Thyroid gland (tissue), 4 donors: ENCODE data around the gene ASIC3. TPM values are rescaled to one million over a fixed set of nuclear protein-coding genes. Genes with fewer than 3 reads are reported as not detected.

Experiments used
- DNase-seq, 2 donors: peaks; one replicate each; pipeline ENCODE4 v3.0.0-alpha.2; 2019
- H3K27ac ChIP-seq, 3 donors: fragments of 200-600 bp; sonication (generic); 1 replicate in 2 of 3; 2 replicates in 1 of 3; pipeline ENCODE4 v1.5.1; 2016 to 2019; ENCODE audit warnings: mild to moderate bottlenecking in 1 of 3, moderate library complexity in 1 of 3
- H3K27me3 ChIP-seq: fragments of 200-600 bp; sonication (generic); one replicate; pipeline ENCODE4 v1.5.1; 2019
- H3K36me3 ChIP-seq, 2 donors: fragments of 200-600 bp; sonication (generic); one replicate each; pipeline ENCODE4 v1.5.1; 2016 to 2019
- H3K4me1 ChIP-seq, 2 donors: fragments of 200-600 bp; sonication (generic); one replicate each; pipeline ENCODE4 v1.5.1; 2017 to 2019
- H3K4me3 ChIP-seq, 3 donors: fragments of 200-600 bp; sonication (generic); replicated peaks in 1 of 3; 1 replicate in 2 of 3; 2 replicates in 1 of 3; pipeline ENCODE4 v1.5.1; 2016; ENCODE audit warnings: mild to moderate bottlenecking in 1 of 3
- H3K9me3 ChIP-seq: fragments of 200-600 bp; sonication (generic); one replicate; pipeline ENCODE4 v1.5.1; 2017
- CTCF ChIP-seq, 6 experiments: fragments of 200-600 bp in 3 of 6; fragments of 450-650 bp in 3 of 6; sonication (generic) in 3 of 6; IDR thresholded peaks; one replicate each; pipeline ENCODE4 v1.5.1; 2016 to 2019; ENCODE audit warnings: antibody characterized with exemption in 6 of 6, mild to moderate bottlenecking in 2 of 6, inconsistent platforms in 1 of 6, moderate library complexity in 1 of 6
- POLR2A ChIP-seq, 2 donors: fragments of 450-650 bp; IDR thresholded peaks; one replicate each; pipeline ENCODE4 v1.6.1; 2017; ENCODE audit warnings: antibody characterized with exemption in 2 of 2, mild to moderate bottlenecking in 2 of 2, moderate library complexity in 1 of 2
- WGBS, 2 donors: methylation state at CpG; one replicate each; pipeline ENCODE4 v1.1.5; 2017; 5-methylcytosine and 5-hydroxymethylcytosine counted together
- intact Hi-C: fragments of 100-400 bp; cut with DNase I; formaldehyde crosslinking; loops from one replicate; pipeline ENCODE4 v1.15.1; 2023
- total RNA-seq, 4 donors: library from RNA; depleted of rRNA; stranded (reverse); fragments of >200 nt; gene quantifications; one replicate each; pipeline ENCODE4 v1.2.3, GENCODE V29; 2016

ASIC3 gene
- total RNA-seq, 4 donors from 2014 or later = 1.2 to 2.6 (median 1.5) TPM; not detected in 1

- peaks cover 14% of the 10 kb centered on the region in 2 donors for H3K36me3 ChIP-seq
- 12 to 13% methylated on average over 10 to 20 of the region's 21 CpGs for WGBS, 2 donors
- peaks cover 35 to 46% of the 10 kb centered on the region in 2 donors for H3K4me1 ChIP-seq
- H3K4me3 ChIP-seq = peak overlapping the region; percentile 58 to 89 (median 78)
- TF ChIP-seq POLR2A (IDR thresholded peaks at IDR 0.05) (no peak), CTCF (IDR thresholded peaks at IDR 0.05) (no peak)
- intact Hi-C loops = no loop called here
- H3K9me3 ChIP-seq = no peaks in the 10 kb centered on the region
- no peaks in the 10 kb centered on the region for H3K27me3 ChIP-seq
- peak; percentile 69 to 75 for DNase-seq
- H3K27ac ChIP-seq = peak overlapping the region; percentile 58 to 98 (median 88)
Measured at GRCh38 chr7:151060416-151061212, 12.3 kb downstream of the ASIC3 start.

GRCh38 chr7:151061213-151062110, 13.1 kb downstream of the ASIC3 start:
- peak; percentile 75 to 90 for DNase-seq
- no peaks in the 10 kb centered on the region for H3K27me3 ChIP-seq
- WGBS, 2 donors = 31 to 43% methylated on average over 32 to 33 of the region's 33 CpGs
- intact Hi-C loops = no loop called here
- peak overlapping the region; percentile 35 to 98 (median 58) for H3K27ac ChIP-seq
- no peaks in the 10 kb centered on the region for H3K9me3 ChIP-seq
- H3K36me3 ChIP-seq = peaks cover 15 to 21% of the 10 kb centered on the region in 2 donors
- TF ChIP-seq POLR2A (IDR thresholded peaks at IDR 0.05) = no peak
- no peak for TF ChIP-seq CTCF (IDR thresholded peaks at IDR 0.05)
- no peak overlapping the region for H3K4me3 ChIP-seq
- H3K4me1 ChIP-seq = peaks cover 35 to 46% of the 10 kb centered on the region in 2 donors

- DNase-seq = no peak
- TF ChIP-seq CTCF (IDR thresholded peaks at IDR 0.05) (no peak), POLR2A (IDR thresholded peaks at IDR 0.05) (no peak)
Measured at GRCh38 chr7:151062111-151062398, 13.7 kb downstream of the ASIC3 start.

GRCh38 chr7:151062399-151063211, 14.3 kb downstream of the ASIC3 start:
- 64 to 70% methylated on average over 27 to 32 of the region's 43 CpGs for WGBS, 2 donors
- peaks cover 26 to 36% of the 10 kb centered on the region in 2 donors for H3K4me1 ChIP-seq
- peaks cover 25 to 31% of the 10 kb centered on the region in 2 donors for H3K36me3 ChIP-seq
- intact Hi-C loops = no loop called here
- H3K9me3 ChIP-seq = no peaks in the 10 kb centered on the region
- H3K27ac ChIP-seq = peak overlapping the region in 1 of 3 donors; percentile 5
- no peak overlapping the region for H3K4me3 ChIP-seq
- H3K27me3 ChIP-seq = no peaks in the 10 kb centered on the region
- TF ChIP-seq CTCF (IDR thresholded peaks at IDR 0.05) (no peak), POLR2A (IDR thresholded peaks at IDR 0.05) (no peak)
- DNase-seq = no peak

More at GRCh38 chr7:151062111-151062398, 13.7 kb downstream of the ASIC3 start:
- intact Hi-C loops = no loop called here
- peaks cover 20 to 27% of the 10 kb centered on the region in 2 donors for H3K36me3 ChIP-seq
- WGBS, 2 donors = 66 to 68% methylated on average over 4 to 10 of the region's 11 CpGs
- no peak overlapping the region for H3K27ac ChIP-seq
- no peak overlapping the region for H3K4me3 ChIP-seq
- H3K4me1 ChIP-seq = peaks cover 31 to 40% of the 10 kb centered on the region in 2 donors
- H3K9me3 ChIP-seq = no peaks in the 10 kb centered on the region
- no peaks in the 10 kb centered on the region for H3K27me3 ChIP-seq
